ENCODE results near the gene SDHA.
"Not testable (repeated sequence)": the region's sequence is repeated elsewhere in the genome, so short reads cannot be mapped to it uniquely, and the experiment has no call there.

SDHA gene

DNA sequence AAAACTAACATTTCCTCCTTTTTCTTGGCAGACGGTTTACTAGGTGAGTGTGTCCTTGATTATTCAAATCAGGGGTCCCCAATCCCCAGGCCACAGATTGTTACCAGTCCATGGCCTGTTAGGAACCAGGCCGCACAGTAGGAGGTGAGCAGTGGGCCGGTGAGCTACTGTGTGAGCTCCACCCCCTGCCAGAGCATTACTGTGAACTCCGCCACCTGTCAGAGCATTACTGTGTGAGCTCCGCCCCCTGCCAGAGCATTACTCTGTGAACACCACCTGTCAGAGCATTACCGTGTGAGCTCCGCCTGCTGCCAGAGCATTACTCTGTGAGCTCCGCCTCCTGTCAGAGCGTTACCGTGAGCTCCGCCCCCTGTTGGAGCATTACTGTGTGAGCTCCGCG lies 39.0 kb downstream of the SDHA start:
- DNase-seq (ENCODE audit: low spot score): no peak

GRCh38 chr5:263275-263974 lies 45.3 kb downstream of the SDHA start:
- not testable (repeated sequence) for DNase-seq (ENCODE audit: low spot score)

DNA sequence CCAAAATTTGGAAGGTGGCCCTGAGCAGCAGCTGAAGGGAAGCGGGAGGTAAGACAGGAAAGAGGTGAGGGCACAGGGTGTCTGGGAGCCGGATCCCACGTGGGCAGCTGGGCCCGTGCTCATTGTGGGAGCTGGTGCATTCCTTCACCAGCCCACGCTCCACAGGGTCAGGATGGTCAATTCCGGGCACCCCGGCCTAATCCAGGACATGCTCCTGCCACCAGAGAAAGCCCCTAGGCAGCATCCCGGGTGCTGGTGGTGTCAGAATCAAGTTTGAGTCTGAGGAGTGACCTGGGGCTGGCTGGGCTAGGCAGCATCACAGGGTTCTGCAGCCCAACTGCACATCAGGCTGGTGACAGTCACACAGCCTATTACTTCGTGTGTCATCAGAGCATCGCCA lies 46.2 kb downstream of the SDHA start:
- no peak for DNase-seq (ENCODE audit: low spot score)

DNA sequence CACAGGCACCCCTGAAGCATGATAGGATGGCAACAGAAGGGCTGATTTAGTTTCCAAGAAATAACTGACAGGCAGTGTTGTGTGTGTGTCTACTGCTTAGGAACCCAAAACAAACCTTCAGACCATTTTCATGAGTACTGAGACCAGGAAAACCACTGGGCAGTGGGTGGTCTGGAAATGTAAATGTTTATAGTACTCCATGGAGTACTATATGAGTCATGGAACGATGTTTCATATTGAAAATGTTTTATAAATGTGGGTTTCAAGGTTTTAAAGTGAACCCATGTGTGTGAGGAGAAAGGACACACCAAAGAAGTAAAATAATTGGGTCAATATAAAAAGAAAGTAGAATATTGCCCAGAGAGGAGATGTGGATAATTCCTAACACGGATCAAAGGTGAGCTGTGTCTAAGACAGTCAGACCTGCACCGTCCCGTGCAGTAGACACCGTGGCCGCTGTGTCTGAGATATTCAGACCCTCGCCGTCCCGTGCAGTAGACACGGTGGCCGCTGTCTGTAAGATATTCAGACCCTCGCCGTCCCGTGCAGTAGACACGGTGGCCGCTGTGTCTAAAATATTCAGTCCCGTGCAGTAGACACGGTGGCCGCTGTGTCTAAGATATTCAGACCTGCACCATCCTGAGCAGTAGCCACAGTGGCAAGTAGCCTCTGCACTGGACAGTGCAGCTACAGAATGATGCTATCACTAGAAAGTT lies 48.3 kb downstream of the SDHA start:
- not testable (repeated sequence) for DNase-seq (ENCODE audit: low spot score)

- no peak for DNase-seq (ENCODE audit: low spot score)
Measured at GRCh38 chr5:267716-268115, 49.6 kb downstream of the SDHA start.

- DNase-seq (ENCODE audit: low spot score): no peak
Measured at GRCh38 chr5:270340-270739, 52.2 kb downstream of the SDHA start.

DNA sequence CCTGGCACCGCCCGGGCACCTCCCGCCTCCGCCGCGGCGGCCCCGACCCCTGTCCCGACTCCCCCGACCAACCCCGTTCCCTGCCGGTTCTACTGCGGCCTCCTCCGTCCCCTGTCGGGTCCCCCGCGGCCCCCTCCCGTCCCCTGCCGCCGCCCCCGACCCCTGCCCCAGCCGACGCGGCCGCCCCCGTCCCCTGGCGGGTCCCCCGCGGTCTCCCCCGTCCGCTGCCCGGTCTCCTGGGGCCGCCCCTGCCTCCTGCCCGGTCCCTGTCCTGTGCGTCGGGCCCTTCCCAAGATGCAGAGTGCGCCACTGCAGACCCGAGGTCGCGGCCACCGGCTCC lies 53.7 kb downstream of the SDHA start:
- not testable (repeated sequence) for DNase-seq (ENCODE audit: low spot score)

DNA sequence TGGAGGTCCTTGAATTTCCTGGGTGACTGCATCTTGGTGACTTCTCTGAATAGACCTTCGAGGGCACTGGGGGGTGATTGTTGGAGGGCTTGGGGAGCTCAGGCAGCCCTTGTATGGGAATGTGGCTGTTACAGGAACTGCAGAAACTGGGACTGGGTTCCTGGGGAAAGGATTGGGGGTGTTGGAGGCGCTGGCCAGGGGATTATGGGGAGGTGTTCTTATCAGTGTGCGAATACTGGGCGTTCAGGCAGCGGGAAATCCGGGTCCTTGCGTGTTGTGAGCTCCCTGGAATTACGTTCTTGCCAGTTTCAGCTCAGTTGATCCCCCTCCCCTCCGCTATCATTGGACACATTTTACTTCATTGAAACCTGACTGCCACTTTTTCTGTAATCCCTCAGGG lies 55.0 kb downstream of the SDHA start:
- DNase-seq (ENCODE audit: low spot score): not testable (repeated sequence)

DNA sequence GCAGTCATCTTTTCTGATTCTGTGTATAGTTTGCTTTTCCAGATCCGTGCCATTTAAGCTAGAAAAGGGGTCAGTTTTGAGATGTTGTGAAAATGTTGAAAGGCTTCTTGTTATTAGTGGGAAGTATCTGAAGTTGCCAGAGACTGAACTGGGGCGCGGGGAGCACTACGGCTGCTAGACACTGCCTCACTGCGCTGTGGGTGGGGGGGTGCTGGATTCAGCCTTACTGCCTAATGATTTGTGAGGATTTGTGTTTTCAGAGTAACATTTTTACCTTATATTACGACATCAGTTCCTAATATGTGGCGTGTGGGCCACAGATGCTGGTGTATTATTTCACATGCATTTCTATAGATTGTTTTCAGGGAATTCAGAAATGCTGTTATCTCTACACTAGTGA lies 55.4 kb downstream of the SDHA start:
- DNase-seq (ENCODE audit: low spot score): not testable (repeated sequence)

DNA sequence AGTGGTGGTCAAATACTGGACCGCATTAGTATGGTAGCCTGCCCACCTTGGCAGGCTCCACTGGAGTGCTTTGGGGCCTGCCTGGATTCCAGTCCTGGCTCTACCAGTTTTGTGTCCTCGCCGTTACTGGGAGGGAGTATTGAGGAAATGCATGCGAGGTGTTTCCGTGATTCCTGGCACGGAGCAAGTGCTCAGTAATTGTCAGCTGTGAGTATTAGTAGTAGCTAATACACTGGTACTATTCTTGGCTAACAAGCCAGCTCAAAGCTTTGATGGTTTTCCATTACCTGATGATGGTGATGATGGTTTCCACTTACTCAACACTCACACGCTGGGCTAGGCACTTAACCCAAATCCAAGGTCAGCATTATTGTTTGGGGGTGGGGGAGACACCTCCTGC lies 56.2 kb downstream of the SDHA start:
- DNase-seq (ENCODE audit: low spot score): not testable (repeated sequence)

DNA sequence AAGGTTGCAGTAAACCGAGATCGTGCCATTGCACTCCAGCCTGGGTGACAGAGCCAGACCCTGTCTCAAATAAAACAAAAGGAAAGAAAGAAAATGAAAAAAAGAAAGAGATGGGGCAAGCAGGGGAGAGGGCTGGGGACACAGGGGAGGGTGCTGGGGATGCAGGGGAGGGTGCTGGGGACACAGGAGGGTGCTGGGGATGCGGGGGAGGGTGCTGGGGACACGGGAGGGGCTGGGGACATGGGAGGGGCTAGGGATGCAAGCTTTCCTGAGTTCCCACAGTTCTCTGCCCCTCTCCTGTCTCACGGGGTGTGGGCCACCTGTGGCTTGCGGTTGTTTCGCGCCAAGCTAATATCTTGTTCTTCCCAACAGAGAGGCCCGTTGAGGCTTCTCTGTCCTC lies 60.5 kb downstream of the SDHA start:
- no peak for DNase-seq (ENCODE audit: low spot score)

DNA sequence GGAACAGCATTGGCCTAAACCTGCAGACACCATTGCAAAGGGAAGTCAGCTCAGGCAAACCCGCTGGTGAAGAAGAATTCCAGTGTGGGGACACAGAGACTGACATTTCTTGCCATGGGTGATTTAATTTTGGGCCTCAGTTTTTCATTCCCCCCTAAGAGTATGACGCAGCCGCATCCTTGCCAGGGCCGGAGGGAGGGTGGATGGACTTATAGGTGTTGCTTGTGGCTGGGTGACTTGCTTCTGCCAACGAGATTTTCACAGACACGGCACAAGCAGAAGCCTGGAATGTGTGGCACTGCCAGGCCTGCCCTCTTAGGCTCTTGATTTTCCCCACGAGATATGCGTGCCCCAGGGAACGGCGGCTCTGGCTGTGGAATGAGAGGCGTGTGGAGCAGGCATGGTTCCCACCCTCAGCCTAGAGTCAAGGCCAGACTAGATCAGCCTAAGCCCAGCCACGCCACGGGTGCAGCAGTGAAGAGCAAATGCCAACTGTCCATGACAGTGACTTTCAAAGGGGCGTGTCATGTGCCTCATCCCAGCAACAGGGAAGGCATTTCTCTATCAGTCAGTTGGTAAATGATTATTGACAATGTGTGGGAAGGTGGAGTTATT lies 61.0 kb downstream of the SDHA start:
- DNase-seq (ENCODE audit: low spot score): not testable (repeated sequence)

- DNase-seq (ENCODE audit: low spot score): no peak
Measured at GRCh38 chr5:285991-286557, 68.0 kb downstream of the SDHA start.

DNA sequence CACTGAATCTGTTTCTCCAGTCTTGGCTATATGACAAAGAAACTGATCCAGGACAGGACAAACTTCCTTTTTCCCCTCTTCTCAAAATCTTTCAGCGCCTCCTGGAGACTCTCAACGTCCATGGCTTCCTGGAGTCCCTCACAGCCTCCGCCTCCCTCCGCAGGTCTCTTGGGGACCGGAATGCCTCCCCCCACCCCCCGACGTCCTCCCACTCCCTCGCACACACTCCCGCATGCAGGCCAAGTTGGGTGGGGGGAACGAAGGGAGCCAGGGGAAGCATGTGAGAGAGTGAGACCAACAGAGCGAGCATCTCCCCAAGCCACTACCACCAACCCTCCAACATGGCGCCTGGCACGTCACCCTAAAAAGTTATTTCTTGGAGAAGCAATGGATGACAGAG lies 72.1 kb downstream of the SDHA start:
- DNase-seq (ENCODE audit: low spot score): not testable (repeated sequence)

- DNase-seq (ENCODE audit: low spot score): not testable (repeated sequence)
Measured at GRCh38 chr5:291345-291744, 73.2 kb downstream of the SDHA start.

DNA sequence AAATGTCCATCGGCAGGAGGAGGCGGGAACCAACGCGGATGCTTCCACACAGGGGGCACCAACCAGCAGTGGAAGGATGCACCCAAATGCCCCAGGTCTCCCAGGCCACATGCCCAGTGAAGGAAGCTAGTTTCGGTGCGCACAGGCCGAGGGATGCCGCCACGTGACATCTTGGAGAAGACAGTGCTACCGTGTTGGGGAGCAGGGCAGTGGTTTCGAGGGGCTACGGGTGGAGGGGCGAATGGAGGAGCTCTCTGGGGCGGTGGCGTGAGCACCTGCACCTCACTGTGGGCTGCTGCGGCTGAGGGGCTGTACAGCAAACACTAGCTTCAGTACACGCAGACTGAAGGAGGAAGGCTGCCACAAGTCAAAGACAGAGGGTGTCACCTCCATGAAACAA lies 76.7 kb downstream of the SDHA start:
- not testable (repeated sequence) for DNase-seq (ENCODE audit: low spot score)

- not testable (repeated sequence) for DNase-seq (ENCODE audit: low spot score)
Measured at GRCh38 chr5:296207-296606, 78.1 kb downstream of the SDHA start.

DNA sequence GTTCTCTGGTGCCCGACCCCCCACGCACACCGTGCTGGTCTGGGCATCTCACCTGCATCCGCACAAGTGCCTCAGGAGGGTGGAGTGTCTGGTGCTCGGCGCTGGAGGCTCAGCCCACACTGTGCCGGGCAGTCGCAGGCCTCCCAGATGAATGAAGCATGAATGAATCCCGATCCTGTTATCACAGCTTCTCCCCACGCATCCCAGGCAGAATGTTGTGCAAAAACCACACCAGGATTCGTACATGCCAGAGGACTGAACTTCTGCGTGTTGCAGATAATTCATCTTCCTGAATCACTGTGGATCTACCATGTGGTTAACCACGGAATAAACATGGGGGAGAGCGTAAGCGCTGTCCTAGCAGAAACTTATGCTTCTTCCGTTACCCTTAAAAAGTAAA lies 78.8 kb downstream of the SDHA start:
- DNase-seq (ENCODE audit: low spot score): not testable (repeated sequence)

GRCh38 chr5:297448-297847 lies 79.3 kb downstream of the SDHA start:
- not testable (repeated sequence) for DNase-seq (ENCODE audit: low spot score)

GRCh38 chr5:297991-298736 lies 80.0 kb downstream of the SDHA start:
- DNase-seq (ENCODE audit: low spot score): not testable (repeated sequence)

- DNase-seq (ENCODE audit: low spot score): no peak
Measured at GRCh38 chr5:298737-299125, 80.6 kb downstream of the SDHA start.

- DNase-seq (ENCODE audit: low spot score): not testable (repeated sequence)
Measured at GRCh38 chr5:299921-300320, 81.8 kb downstream of the SDHA start.

Measured in putamen (tissue), 1 donor.